Erythroblast (primary cell): Measurements from ENCODE around the gene NEK5.
"Not testable (repeated sequence)": the region's sequence is repeated elsewhere in the genome, so short reads cannot be mapped to it uniquely, and the experiment has no call there.

ENCODE experiments used
- GATA1 ChIP-seq: IDR thresholded peaks from 2 replicates; pipeline ENCODE4 v1.6.1; 2011; ENCODE audit warnings: low read depth, mild to moderate bottlenecking, control low read depth, low read length, moderate library complexity
- POLR2A ChIP-seq: IDR thresholded peaks from 2 replicates; pipeline ENCODE4 v1.6.1; 2011; ENCODE audit warnings: mild to moderate bottlenecking, low read length

DNA sequence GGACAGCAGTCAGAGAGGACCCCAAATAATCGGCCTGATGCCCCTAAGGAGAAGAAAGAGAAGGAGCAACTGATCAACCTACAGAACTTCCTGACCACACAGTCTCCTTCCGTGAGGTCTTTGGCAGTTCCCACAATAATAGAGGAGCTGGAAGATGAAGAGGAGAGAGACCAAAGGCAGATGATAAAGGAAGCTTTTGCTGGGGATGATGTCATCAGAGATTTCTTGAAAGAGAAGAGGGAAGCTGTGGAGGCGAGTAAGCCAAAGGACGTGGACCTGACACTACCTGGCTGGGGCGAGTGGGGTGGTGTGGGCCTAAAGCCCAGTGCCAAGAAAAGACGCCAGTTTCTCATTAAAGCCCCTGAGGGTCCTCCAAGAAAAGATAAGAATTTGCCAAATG, 98.5 kb downstream of the NEK5 start:
- not testable (repeated sequence) for TF ChIP-seq POLR2A, GATA1
